Natural killer cell treated with Interleukin-12 subunit alpha and Interleukin-12 subunit beta and Interleukin-15 and Interleukin-18, amount 100 ng/mL, for 72 hours (primary cell): ENCODE results near the gene UPB1. TPM values are rescaled to one million over a fixed set of nuclear protein-coding genes. Genes with fewer than 3 reads are reported as not detected.

ENCODE experiments used
- ATAC-seq, 2 donors: fragments of 150-1000 bp; cut with Tn5 transposase in 1 of 2; sonication (Bioruptor Pico), chemical (Tn5 transposase) in 1 of 2; 2 replicates each; pipeline ENCODE4 v1.10.0; 2021
- DNase-seq: peaks from one replicate; pipeline ENCODE4 v3.0.0; 2022; ENCODE audit warnings: low spot score
- H3K27ac Mint-ChIP-seq, 2 donors: 1 replicate in 1 of 2; 2 replicates in 1 of 2; pipeline ENCODE4 v1.8.0; 2022; ENCODE audit warnings: mixed read lengths in 2 of 2, mild to moderate bottlenecking in 1 of 2, moderate library complexity in 1 of 2
- H3K27me3 Mint-ChIP-seq, 2 donors: 1 replicate in 1 of 2; 2 replicates in 1 of 2; pipeline ENCODE4 v1.8.0; 2022; ENCODE audit warnings: mixed read lengths in 2 of 2
- H3K36me3 Mint-ChIP-seq: one replicate; pipeline ENCODE4 v1.8.0; 2022; ENCODE audit warnings: mixed read lengths
- H3K4me1 Mint-ChIP-seq, 2 donors: 1 replicate in 1 of 2; 2 replicates in 1 of 2; pipeline ENCODE4 v1.8.0; 2022; ENCODE audit warnings: low read depth in 2 of 2, mixed read lengths in 2 of 2, mild to moderate bottlenecking in 1 of 2
- H3K4me3 Mint-ChIP-seq: one replicate; pipeline ENCODE4 v1.8.0; 2022; ENCODE audit warnings: mixed read lengths
- H3K9me3 Mint-ChIP-seq: 2 replicates; pipeline ENCODE4 v1.8.0; 2022; ENCODE audit warnings: mixed read lengths
- total RNA-seq, 2 donors: library from RNA; stranded (reverse); gene quantifications; one replicate each; pipeline ENCODE4 v1.2.3, GENCODE V29; 2022

UPB1 gene
- total RNA-seq, 2 donors from 2014 or later = 0.84 to 1.9 TPM

DNA sequence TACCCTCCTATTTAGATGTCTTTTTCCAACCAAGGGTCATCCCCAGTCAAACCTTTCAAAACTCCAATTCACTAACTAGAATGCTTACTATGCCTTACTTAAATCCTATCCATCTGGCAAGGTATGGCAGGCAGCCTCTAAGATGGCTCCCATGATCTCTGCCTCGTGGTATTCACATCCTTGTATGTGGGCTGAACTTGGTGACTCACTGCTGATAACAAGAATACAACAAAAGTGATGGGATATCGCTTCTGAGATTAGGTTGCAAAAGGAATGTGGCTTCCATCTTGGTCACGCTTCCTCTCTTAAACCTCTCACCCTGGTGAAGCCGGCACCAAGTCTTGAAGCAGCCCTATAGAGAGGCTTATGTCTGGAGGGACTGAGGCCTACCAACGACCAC lies 29.6 kb upstream of the UPB1 start:
- Mint-ChIP-seq H3K27me3 (no peaks in the 10 kb centered on the region), H3K36me3 (no peaks in the 10 kb centered on the region), H3K9me3 (no peaks in the 10 kb centered on the region), H3K4me3 (no peak overlapping the region), H3K27ac (no peak overlapping the region), H3K4me1 (peaks cover 10 to 12% of the 10 kb centered on the region in 2 donors)
- DNase-seq (no peak), ATAC-seq (peak in 1 of 2 donors; percentile 53)

DNA sequence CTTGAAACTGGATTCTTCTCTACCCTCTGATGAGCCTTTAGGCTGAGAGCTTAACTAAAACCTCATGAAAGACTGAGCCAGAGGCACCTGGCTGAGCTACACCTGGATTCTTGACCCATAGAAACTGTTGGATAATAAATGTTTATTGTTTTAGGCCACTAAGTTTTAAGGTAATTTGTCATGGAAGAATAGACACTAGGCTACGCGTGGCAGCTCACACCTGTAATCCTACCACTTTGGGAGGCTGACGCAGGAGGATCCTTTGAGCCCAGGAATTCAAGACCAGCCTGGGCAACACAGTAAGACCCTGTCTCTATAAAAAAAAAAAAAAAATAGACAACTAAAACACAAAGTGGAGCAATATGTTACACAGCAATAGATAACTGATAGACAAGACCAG lies 29.2 kb upstream of the UPB1 start:
- peaks cover 6 to 8% of the 10 kb centered on the region in 2 donors for H3K4me1 Mint-ChIP-seq
- H3K27me3 Mint-ChIP-seq = no peaks in the 10 kb centered on the region
- ATAC-seq (no peak), DNase-seq (no peak)
- no peaks in the 10 kb centered on the region for H3K36me3 Mint-ChIP-seq
- H3K4me3 Mint-ChIP-seq = no peak overlapping the region
- H3K27ac Mint-ChIP-seq = no peak overlapping the region
- H3K9me3 Mint-ChIP-seq = no peaks in the 10 kb centered on the region

DNA sequence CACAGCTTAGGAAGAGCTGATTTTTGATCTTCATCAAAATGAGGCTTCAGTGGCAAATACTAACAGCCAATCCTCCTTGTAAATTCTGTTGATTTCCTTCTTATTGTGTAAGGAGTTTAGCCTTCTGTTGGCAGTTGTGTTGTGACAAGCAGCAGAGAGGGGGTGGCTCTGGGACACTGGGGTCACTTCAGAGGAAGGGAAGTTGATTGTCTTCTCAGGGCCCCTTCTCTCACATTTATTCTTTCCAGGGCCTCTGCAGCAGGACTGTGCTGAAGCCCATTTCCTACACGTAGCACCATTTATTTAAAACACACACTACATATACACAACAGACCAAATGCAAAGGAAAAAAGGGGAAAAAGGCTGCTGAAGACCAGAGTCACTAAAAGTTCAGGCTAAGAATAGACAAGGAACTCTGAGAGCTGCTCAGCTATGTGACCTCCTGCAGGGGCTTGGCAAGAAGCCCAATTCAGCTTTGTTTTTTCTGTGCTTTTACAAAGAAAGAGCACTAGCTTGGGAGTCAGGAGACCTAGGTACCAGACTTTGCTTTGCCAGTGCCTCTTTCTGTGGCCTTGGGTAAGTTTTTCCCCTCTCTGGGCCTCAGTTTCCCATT lies 28.3 kb upstream of the UPB1 start:
- Mint-ChIP-seq H3K27me3 (no peaks in the 10 kb centered on the region), H3K4me3 (no peak overlapping the region), H3K4me1 (peaks cover 6 to 7% of the 10 kb centered on the region in 2 donors), H3K9me3 (no peaks in the 10 kb centered on the region), H3K27ac (no peak overlapping the region), H3K36me3 (no peaks in the 10 kb centered on the region)
- ATAC-seq (no peak), DNase-seq (no peak)

DNA sequence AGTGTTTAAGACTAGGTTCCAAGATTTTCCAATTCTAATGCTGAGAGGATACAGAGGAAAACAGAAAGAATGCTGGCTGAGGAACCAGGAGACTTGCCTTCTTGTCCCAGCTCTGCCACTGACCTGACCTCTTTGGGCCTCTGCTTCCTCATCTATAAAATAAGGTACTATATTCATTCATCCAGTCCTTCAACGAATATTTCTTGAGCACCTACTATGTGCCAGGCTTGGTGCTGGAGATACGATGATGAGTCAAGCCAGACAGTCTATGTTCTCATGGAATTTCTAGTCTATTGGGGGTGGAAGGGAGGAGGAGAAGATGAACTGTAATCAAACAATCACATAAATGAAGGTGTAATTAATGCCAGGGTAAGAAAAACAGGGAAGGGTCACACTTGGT lies 27.8 kb upstream of the UPB1 start:
- Mint-ChIP-seq H3K9me3 (no peaks in the 10 kb centered on the region), H3K27ac (no peak overlapping the region), H3K36me3 (no peaks in the 10 kb centered on the region), H3K4me3 (no peak overlapping the region), H3K27me3 (no peaks in the 10 kb centered on the region), H3K4me1 (peaks cover 6 to 7% of the 10 kb centered on the region in 2 donors)
- ATAC-seq (no peak), DNase-seq (no peak)

DNA sequence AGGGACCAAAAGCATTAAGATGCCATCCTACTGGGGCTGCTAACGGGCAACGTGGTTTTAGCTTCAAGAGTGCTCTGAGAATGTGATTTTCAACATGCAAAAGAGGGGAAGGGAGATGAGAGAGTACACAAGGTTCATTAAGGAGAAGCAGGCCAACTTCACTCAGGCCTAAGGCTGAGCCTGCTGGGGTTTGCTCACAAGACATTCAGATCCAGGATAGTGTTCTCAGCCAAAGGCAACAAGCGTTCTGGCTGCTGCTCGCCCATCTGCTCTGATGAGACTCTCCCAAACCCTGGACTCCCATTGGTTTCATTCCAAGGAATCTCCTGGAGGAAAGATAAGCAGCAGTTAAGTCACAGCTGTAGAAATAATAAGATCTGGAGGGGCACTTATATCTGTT lies 23.6 kb upstream of the UPB1 start:
- Mint-ChIP-seq H3K4me1 (no peaks in the 10 kb centered on the region), H3K27me3 (no peaks in the 10 kb centered on the region), H3K9me3 (no peaks in the 10 kb centered on the region), H3K36me3 (no peaks in the 10 kb centered on the region), H3K27ac (no peak overlapping the region), H3K4me3 (no peak overlapping the region)
- ATAC-seq (no peak), DNase-seq (no peak)

DNA sequence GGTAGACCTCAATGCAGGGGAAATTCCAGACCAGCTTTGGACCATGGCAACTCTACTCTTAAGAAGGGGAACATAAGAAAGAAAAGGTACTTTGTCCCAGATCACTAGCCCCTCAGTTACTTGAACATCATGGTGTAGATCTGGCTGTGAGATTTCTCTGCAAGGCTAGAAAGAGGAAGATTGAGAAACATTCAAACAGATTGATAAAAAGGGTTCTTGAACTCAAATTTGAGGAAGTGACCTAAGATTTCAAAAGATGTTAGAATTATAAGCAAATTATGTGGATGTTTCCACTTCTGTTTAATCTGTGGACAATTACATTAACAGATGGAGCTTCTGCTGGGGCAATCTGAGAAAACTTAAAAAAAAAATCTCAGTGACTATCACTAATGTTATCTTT lies 21.8 kb upstream of the UPB1 start:
- Mint-ChIP-seq H3K4me3 (no peak overlapping the region), H3K9me3 (no peaks in the 10 kb centered on the region), H3K27ac (no peak overlapping the region), H3K36me3 (no peaks in the 10 kb centered on the region), H3K27me3 (no peaks in the 10 kb centered on the region), H3K4me1 (no peaks in the 10 kb centered on the region)
- DNase-seq = no peak
- no peak for ATAC-seq

DNA sequence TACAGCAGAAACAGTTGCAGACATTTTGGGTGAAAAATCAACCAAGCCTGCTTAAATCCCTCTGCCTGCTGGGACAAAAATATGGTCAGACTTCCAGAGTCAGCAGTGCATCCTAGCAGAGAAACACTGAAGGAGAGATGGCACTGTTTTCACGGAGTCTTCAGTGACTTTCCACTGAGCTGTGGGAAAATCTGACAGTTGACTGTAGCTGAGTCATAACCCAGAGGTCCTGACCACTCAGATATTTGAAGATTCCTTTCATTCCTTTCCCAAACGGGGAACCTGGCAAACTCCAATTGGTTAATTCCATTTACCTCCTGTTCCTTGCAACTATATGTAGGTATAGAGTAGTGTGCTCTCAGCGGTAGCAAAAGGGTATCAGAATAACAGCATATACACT lies 20.9 kb upstream of the UPB1 start:
- Mint-ChIP-seq H3K36me3 (no peaks in the 10 kb centered on the region), H3K4me3 (no peak overlapping the region), H3K27ac (no peak overlapping the region), H3K27me3 (no peaks in the 10 kb centered on the region), H3K4me1 (no peaks in the 10 kb centered on the region), H3K9me3 (no peaks in the 10 kb centered on the region)
- ATAC-seq (no peak), DNase-seq (no peak)

DNA sequence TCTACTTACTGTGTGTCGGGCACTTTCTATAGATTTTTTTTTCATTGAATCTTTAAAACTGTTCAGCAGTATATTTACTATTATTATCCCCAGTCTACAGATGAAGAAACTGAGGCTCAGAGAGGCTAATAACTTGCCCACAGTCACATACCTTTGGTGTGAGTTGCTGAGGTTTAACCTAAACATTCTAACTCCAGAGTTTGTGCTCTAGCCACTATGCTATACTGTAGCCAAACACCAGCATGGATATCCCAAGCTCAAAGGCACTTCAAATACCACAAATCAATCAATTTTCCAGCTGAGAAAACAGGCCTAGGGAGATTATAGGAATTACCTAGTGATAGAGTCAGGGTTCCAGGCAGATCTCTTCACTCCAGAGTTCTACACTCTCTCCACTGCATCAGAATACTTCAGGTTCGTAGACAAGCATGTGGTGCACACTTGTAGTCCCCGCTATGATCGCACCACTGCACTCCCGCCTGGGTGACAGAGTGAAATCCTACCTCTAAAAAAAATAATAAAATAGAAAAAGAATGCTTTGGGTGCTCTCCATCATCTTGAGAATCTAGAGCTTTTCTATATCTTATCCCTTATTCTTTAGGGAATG lies 20.4 kb upstream of the UPB1 start:
- ATAC-seq (no peak), DNase-seq (no peak)
- no peaks in the 10 kb centered on the region for H3K36me3 Mint-ChIP-seq
- H3K4me3 Mint-ChIP-seq = no peak overlapping the region
- no peaks in the 10 kb centered on the region for H3K27me3 Mint-ChIP-seq
- H3K9me3 Mint-ChIP-seq = no peaks in the 10 kb centered on the region
- H3K27ac Mint-ChIP-seq = no peak overlapping the region
- no peaks in the 10 kb centered on the region for H3K4me1 Mint-ChIP-seq

DNA sequence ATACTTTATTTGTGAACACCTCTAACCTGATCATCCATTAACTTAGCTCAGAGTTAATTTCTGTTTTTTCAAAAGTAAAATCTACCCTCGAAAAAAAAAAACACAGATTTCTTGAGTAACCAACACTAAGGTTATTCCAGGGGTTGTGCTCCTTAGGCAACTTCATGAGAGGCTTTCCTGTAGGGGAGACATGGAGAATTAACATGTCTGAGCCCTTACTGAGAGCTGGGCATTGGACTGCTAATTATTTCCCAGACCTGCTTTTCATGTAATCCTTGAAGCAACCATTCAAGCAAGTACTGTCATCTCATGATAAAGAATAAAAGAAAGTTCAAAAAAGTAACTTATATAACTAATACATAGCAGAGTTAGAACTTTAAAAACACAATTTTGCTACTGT lies 13.5 kb upstream of the UPB1 start:
- Mint-ChIP-seq H3K27ac (no peak overlapping the region), H3K4me1 (peaks cover 21 to 24% of the 10 kb centered on the region in 2 donors), H3K27me3 (no peaks in the 10 kb centered on the region), H3K4me3 (no peak overlapping the region), H3K36me3 (no peaks in the 10 kb centered on the region), H3K9me3 (no peaks in the 10 kb centered on the region)
- ATAC-seq (no peak), DNase-seq (no peak)

DNA sequence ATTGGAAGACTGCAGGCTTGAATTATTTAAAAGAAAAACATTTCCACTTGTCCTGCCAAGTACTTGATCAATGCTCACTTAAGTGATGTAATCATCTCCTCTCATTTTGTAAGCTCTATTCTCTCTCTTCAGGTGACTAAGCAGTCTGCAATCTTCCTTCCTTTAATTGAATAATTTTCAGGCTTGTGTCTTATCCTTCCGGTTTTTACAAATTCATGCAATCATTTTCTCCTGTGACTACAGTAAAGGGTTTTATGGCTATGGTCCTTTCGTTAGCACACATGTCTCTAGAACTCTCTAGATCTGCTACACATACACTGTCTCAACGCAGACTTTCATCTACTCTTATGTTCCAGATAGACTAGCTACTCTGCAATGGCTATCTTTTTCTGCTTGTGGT lies 12.6 kb upstream of the UPB1 start:
- peak in 1 of 2 donors; percentile 68 for ATAC-seq
- Mint-ChIP-seq H3K4me1 (peaks cover 27 to 32% of the 10 kb centered on the region in 2 donors), H3K4me3 (peak overlapping the region; percentile 7), H3K36me3 (no peaks in the 10 kb centered on the region), H3K9me3 (no peaks in the 10 kb centered on the region), H3K27ac (peak overlapping the region in 1 of 2 donors; percentile 9), H3K27me3 (no peaks in the 10 kb centered on the region)
- DNase-seq = no peak

DNA sequence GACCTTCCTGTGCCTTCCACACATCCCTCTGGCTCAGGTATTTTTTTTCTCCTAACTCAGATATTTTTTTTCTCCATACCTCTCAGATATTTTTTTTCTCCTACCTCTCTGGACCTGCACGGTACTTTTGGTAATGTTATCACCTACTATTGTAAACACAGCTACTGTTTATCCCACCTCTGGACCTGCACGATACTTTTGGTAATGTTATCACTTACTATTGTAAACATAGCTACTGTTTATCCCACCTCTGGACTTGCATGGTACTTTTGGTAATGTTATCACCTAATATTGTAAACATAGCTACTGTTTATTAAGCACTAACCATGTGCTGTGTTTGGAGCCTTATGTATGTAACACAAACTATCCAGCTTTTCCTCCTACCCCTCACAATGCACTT lies 12.1 kb upstream of the UPB1 start:
- H3K4me3 Mint-ChIP-seq = peak overlapping the region; percentile 7
- peaks cover 27 to 32% of the 10 kb centered on the region in 2 donors for H3K4me1 Mint-ChIP-seq
- DNase-seq (no peak), ATAC-seq (no peak)
- no peaks in the 10 kb centered on the region for H3K27me3 Mint-ChIP-seq
- no peaks in the 10 kb centered on the region for H3K9me3 Mint-ChIP-seq
- no peaks in the 10 kb centered on the region for H3K36me3 Mint-ChIP-seq
- peak overlapping the region in 1 of 2 donors; percentile 9 for H3K27ac Mint-ChIP-seq

DNA sequence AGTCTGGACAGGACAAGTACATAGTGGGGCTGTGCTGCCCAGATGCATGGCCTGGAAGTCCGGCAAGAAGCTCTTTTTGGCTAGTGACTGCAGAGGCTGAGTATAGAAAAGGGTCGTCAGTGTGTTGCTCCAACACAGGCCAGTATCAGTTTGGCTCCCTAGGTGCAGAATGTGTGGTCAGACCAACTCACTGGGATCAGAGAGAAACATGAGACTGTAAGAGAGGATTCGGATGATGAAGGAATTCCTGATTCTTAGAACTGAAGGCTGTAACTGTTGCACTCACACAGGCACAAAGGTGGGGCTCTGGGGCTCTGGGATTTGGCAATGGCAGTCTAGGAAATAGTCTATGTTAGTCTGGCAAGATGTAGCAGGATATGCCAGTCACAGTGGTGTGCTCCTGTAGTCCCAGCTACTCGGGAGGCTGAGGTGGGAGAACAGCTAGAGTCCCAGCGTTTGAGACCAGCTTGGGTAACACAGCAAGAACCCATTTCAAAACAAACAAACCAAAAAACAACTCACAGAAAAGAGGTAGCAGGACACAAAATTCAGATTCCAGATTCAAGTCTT lies 11.1 kb upstream of the UPB1 start:
- Mint-ChIP-seq H3K27ac (peak overlapping the region in 1 of 2 donors; percentile 39), H3K4me3 (no peak overlapping the region), H3K27me3 (peaks cover 0 to under 1% of the 10 kb centered on the region in 2 donors), H3K36me3 (no peaks in the 10 kb centered on the region), H3K4me1 (peaks cover 27 to 32% of the 10 kb centered on the region in 2 donors), H3K9me3 (no peaks in the 10 kb centered on the region)
- DNase-seq (no peak), ATAC-seq (no peak)

DNA sequence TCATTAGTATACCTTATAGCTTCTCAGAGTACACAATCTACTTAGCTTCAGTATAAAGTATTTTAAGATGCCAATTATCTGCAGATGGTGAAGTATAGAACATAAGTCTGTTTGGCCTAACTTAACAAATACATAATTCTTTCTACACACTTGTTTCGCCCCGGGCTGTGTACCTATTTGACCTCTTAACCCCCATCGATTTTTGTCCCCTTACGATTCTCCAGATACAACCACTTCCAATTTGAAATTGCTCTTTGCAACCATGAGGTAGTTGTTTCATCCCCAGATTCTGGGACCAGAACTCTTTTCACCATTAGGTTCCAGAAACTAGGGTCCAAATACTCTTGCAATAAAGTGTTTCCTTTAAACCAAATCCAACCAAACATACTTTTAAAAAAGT lies 10.0 kb upstream of the UPB1 start:
- DNase-seq (no peak), ATAC-seq (no peak)
- Mint-ChIP-seq H3K36me3 (no peaks in the 10 kb centered on the region), H3K27me3 (peaks cover 5 to 7% of the 10 kb centered on the region in 2 donors), H3K4me1 (peaks cover 27 to 32% of the 10 kb centered on the region in 2 donors), H3K4me3 (no peak overlapping the region), H3K9me3 (no peaks in the 10 kb centered on the region), H3K27ac (peak overlapping the region in 1 of 2 donors; percentile 75)

DNA sequence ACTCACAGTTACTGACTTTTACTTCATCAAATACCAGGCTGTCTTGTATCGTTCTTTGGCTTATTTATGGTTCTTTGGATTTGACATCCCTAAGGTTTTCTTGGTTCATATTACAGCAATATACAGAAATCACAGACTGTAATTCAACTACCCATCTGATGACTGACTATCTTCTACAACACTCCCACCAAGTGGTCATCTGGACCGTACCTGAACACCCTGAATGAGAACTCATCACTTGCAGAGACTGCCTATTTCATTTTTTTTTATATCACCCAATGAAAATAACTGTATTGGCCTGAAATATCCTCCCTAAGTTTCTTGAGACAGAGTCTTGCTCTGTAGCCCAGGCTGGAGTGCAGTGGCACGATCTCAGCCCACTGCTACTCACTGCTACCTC lies 9.5 kb upstream of the UPB1 start:
- H3K27me3 Mint-ChIP-seq = peaks cover 5 to 7% of the 10 kb centered on the region in 2 donors
- H3K4me3 Mint-ChIP-seq = no peak overlapping the region
- peaks cover 27 to 32% of the 10 kb centered on the region in 2 donors for H3K4me1 Mint-ChIP-seq
- H3K9me3 Mint-ChIP-seq = no peaks in the 10 kb centered on the region
- DNase-seq = no peak
- no peak for ATAC-seq
- H3K27ac Mint-ChIP-seq = peak overlapping the region in 1 of 2 donors; percentile 75
- no peaks in the 10 kb centered on the region for H3K36me3 Mint-ChIP-seq
